Stimulated activated CD8-positive, alpha-beta memory T cell treated with anti-CD3 and anti-CD28 coated beads, Interleukin-4, amount 100 ng/mL, for 24 hours (primary cell): ENCODE results near the gene CTSH.

Experiments used
- DNase-seq: peaks from one replicate; pipeline ENCODE4 v3.0.0-alpha.2; 2020; ENCODE audit warnings: low read depth

The CTSH gene

GRCh38 chr15:78977591-78978347, 32.9 kb upstream of the CTSH start:
- no peak for DNase-seq

DNA sequence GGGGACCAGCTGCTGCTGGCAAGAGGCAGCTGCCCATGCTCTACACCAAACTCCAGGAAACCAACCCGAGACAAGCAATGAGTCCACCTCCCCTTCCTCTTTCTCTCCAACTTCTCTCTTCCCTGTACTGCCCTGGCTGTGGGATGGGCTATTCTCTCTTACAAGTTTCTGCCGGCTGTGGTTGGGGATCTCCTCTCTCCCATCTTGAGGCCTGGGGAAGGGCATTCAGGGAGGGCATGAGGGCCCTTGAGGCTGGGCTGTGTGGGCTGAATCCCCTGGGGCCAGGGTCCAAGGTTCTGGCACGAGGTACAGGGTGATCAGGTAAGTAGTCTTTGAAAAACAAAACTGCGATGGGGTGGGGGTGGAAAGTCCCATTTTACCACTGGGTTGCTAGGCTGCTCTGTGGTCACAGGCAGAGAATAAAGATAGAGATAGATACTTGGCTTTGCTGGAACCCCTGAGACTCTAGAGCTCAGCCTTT, 32.3 kb upstream of the CTSH start:
- DNase-seq = no peak

DNA sequence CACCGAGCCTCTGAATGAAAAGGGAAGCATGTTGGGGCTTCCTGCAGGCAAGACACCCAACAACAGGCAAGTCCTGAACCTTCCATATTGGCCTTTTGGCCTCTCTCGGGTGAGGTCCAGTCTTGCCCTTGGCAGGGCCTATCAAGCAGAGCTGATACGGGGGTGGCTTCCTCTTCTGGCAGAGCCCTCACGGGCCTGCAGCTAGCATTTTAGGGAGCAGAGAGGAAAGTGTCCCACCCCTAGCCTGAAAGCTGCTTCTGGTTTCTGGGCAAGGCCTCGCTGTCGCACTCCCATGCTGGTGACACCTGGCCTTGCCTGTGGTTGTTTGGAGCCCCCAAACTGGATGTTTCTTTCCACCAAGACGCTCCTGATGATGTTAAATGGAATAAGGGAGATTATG, 31.8 kb upstream of the CTSH start:
- DNase-seq = no peak

GRCh38 chr15:78974272-78974918, 29.5 kb upstream of the CTSH start:
- DNase-seq = no peak

GRCh38 chr15:78969687-78970349, 25.0 kb upstream of the CTSH start:
- no peak for DNase-seq

DNA sequence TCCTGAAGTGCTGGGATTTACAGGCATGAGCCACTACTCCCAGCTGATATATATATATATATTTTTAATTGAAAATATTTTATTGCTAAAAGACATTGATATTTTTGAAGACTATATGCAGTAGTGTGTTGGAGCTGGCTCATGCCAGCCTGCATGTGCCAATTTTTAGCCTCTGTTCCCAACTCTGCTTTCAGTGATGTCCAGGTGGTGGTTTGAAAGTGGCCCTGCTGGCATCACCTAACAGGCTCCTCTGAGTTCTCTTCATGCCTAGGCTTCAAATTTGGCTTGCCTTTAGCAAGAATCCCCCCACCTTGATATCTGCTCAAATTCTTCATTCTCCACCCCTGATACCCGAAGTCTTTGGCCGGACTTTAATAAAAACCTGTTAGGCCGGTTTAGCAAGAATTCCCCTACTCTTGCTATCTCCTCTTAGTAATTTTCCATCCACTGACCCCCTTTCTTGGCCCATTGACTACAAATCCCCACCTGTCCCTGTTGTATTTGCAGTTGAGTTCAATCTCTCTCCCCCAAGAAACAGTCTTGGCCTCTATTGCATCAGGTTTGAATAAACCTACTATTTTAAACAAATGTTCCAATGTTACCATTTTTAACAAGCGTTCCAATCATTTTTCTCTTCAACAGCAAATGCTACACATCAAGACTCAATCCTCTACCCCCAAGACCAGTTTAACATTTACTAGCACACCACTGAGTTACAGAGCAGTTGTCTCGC, 23.9 kb upstream of the CTSH start:
- no peak for DNase-seq

GRCh38 chr15:78968114-78968513, 23.3 kb upstream of the CTSH start:
- DNase-seq = no peak

DNA sequence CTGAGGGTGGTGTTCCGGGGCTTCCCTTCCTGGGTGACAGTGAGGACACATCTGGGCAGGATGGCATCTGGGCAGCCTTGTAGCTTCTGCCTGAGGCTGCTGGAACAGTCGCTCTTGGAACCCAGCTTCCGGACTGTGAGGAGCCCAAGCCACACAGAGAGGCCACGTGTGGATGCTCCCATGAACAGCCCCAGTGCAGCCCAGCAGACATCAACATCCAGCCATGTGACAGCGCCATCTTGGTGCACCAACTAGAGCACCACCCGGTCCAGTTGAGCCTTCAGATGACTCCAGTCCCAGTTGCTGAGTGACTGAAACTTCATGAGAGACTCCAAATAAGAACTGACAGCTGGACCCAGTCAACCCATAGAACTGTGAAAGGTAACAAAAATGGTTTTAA, 15.5 kb upstream of the CTSH start:
- DNase-seq = no peak

DNA sequence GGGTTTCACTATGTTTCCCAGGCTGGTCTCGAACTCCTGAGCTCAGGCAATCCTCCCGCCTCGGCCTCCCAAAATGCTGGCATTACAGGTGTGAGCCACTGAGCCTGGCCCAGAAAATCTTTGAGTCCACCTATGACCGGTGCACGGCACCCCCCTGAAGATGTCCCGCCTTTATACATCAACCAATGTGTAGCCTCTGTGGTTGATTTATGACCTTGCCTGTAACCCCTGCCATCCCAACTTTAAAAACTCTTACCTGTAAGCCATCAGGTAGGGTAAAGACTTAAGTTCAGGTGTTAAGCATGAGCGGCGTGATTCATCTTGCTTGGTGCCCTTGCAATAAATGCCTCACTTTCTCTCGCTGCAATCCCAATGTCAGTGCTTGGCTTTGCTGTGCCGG, 14.5 kb upstream of the CTSH start:
- DNase-seq = no peak

DNA sequence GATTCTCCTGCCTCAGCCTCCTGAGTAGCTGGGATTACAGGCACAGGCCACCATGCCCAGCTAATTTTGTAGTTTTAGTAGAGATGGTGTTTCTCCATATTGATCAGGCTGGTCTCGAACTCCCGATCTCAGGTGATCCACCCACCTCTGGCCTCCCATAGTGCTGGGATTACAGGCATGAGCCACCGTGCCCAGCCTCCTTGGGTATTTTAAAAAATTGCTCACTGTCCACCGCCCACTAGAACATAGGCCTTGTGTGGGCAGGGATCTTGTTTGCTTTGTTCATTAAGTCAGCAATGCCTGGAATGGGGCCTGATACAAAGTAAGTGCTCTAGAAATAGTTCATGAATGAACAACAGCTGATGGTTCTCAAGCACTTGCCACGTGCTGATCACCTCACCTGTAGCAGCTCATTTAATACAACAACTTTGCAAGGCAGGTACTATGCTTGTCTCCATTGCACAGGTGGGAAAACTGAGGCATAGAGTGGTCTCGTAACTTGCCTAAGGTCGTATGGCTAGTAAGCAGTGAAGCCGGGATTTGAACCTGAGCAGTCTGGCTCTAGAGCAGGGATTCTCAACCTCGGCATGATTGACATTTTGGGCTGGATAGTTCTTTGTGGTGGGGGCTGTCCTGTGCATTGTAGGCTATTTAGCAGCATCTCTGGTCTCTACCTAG, 12.7 kb upstream of the CTSH start:
- DNase-seq = no peak

DNA sequence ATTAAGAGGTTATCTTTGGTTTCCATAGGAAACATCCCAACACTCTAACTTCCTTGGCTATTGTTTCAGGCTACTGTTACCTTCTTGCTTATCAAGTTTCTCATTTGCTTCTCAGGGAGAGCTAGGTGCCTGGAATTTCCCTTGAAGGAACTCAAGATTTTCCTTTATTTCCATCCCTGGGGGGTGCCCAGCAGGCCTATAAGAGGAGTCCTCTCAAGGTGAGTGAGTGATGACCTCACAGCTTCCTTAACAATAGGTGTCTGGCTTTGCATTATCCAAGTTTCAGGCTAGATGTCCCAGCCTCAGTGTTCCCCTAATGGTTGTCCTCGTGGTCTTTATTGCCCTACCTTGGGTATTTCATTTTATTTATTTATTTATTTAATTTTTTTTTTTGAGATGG, 12.1 kb upstream of the CTSH start:
- DNase-seq = no peak

DNA sequence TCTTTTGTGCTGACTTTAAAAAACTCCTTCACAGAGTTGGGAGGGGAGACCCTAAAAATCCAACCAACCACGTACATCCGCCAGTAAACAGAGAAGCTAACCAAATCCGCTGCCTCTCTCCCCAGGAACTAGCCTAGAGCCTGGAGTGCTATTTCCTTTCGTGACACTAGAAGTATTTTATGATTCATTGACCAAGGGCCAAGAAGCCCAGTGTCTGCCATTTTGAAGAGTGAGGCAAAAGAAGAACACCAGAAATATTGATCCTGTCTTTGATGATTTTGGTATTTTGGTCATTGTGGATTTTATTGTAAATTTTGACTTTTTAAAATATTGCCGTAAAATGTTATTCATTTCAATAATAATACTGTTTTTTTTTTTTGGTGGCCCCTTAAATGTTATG, 10.5 kb upstream of the CTSH start:
- DNase-seq = no peak

DNA sequence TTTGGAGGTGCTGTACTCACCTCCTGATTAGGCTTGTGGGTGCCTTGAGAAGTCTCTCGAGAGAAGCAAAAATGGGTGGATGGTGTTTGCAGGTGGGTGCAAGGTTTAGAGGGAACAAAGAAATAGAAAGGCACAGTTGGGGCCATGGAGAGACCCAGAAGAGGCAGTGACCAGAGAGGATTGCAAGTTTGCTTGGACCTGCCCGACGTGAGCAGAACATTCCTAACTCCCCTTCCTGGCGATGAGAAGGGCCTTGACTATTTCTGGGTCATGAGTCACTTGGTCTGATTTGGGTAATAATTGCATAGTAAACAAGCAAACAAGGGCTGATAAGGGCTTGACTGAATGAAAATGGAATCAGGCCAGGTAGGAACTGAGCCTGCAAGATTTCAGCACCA, 7.0 kb upstream of the CTSH start:
- DNase-seq = no peak

DNA sequence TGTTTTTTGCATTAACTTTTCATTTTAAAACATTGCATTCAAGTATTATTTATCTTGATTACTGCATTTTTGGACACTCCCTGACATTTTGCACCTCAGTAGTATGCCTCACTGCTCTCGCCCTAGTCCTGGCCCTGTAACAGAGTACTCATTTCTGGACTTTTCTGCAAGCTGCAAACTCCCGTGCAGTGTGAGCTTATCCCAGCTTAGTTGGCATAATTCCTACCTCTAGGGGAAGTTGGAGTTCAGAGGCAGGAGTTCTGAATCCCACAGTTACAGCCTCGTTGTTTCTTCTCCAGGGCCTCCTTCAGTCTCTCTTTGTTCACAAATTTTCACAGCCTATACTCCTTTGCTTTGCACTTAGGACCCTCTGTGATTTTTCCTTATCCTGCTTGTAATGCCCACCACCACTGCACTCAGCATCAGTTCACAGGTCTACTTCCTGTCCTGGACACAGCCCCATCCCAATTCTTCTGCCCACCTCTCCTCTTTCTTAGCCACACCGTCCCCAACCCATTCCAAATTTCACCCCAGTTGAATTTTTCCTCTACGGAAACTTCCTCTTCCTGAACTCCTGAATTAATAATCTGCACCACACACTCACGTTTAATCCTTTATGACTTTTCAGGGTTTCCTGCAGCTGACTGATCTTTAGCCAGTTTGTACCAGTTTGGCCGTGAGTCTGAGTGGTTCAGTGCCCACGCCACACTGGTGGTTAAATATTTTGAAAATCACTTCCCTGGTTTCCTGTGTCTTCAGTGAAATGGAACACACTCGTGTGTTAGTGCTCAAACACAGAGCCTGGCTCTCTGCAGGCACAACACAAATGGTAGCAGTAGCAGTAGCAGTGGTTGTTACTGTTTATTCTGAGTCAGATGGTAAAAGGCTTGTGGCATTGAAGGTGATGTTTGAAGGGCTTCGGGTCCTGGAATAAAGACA, 6.3 kb upstream of the CTSH start:
- DNase-seq = no peak

GRCh38 chr15:78950343-78950742, 5.5 kb upstream of the CTSH start:
- no peak for DNase-seq

- DNase-seq = no peak
Observed at GRCh38 chr15:78949461-78949860, 4.6 kb upstream of the CTSH start.

DNA sequence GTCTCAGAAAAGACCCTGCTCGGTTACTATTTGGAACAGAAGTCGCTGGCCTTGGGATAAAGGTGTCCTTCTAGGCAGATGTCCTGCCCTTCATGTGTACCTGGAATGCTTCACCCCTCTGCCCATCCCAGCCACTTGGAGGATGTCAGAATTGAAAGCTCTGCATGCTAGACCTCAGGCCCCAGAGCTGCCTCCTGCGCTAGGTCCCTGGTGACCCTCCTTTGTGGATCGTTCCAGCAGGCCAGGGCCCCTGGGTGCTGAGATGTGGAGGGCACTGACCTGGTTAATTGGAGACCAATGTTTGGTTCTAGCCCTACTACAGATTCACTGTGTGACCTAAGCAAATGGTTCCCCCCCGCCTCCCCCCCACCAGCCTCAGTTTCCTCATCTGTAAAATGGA, 2.7 kb upstream of the CTSH start:
- DNase-seq = no peak

- DNase-seq = no peak
Observed at GRCh38 chr15:78946493-78946892, 1.6 kb upstream of the CTSH start.

- no peak for DNase-seq
Observed at GRCh38 chr15:78944202-78944625, 632 bp downstream of the CTSH start.

- DNase-seq = no peak
Observed at GRCh38 chr15:78943692-78944091, 1.2 kb downstream of the CTSH start.

DNA sequence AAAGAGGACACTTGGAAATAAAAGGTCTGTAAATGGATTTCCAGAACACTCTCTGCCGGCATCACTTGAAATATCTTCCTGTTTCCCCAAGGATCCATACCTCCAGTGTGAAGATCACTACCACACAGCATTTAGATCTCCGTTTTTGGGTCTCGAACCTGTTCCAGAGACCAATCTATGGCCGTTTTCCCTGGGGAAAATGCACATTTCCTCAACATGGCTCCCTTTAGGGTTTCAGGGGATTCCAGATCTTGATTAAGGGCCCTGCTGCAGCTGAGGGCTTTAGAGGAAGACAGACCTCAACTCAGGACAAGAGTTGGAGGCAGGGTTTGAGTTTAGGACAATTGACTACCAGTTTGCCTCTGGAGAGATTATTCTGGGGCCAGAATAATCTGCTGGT, 2.1 kb downstream of the CTSH start:
- DNase-seq = no peak
